Uterus (tissue), 4 donors: ENCODE data around the gene TBC1D14. TPM values are rescaled to one million over a fixed set of nuclear protein-coding genes. Genes with fewer than 3 reads are reported as not detected.

Experiments used
- DNase-seq, 2 donors: peaks; one replicate each; pipeline ENCODE4 v3.0.0-alpha.2; 2019 to 2020
- H3K27ac ChIP-seq, 2 donors: fragments of 200-600 bp; sonication (generic); 1 replicate in 1 of 2; 2 replicates in 1 of 2; pipeline ENCODE4 v1.5.1; 2016 to 2018
- H3K27me3 ChIP-seq, 2 donors: fragments of 200-600 bp; sonication (generic); one replicate each; pipeline ENCODE4 v1.5.1; 2018 to 2019; ENCODE audit warnings: control low read depth in 1 of 2
- H3K36me3 ChIP-seq, 2 donors: fragments of 200-600 bp; sonication (generic); one replicate each; pipeline ENCODE4 v1.5.1; 2019; ENCODE audit warnings: control low read depth in 1 of 2
- H3K4me1 ChIP-seq, 2 donors: fragments of 200-600 bp; sonication (generic); one replicate each; pipeline ENCODE4 v1.5.1; 2018 to 2019; ENCODE audit warnings: control low read depth in 1 of 2
- H3K4me3 ChIP-seq, 2 donors: fragments of 200-600 bp; sonication (generic); 1 replicate in 1 of 2; 2 replicates in 1 of 2; pipeline ENCODE4 v1.5.1; 2018 to 2019; ENCODE audit warnings: mild to moderate bottlenecking in 1 of 2
- H3K9me3 ChIP-seq, 2 donors: fragments of 200-600 bp; sonication (generic); one replicate each; pipeline ENCODE4 v1.5.1; 2019; ENCODE audit warnings: control low read depth in 1 of 2
- CTCF ChIP-seq, 4 experiments: fragments of 200-600 bp in 2 of 4; fragments of 450-650 bp in 2 of 4; sonication (generic) in 2 of 4; IDR thresholded peaks; one replicate each; pipeline ENCODE4 v1.5.1; 2016 to 2019; ENCODE audit warnings: antibody characterized with exemption in 4 of 4, mild to moderate bottlenecking in 2 of 4, moderate library complexity in 1 of 4
- POLR2A ChIP-seq, 2 donors: fragments of 450-650 bp; IDR thresholded peaks; one replicate each; pipeline ENCODE4 v1.6.1; 2016; ENCODE audit warnings: antibody characterized with exemption in 2 of 2, mild to moderate bottlenecking in 1 of 2, moderate library complexity in 1 of 2
- intact Hi-C: fragments of 100-400 bp; cut with DNase I; formaldehyde crosslinking; loops from one replicate; pipeline ENCODE4 v1.15.1; 2023; ENCODE audit warnings: low total_unique reads
- total RNA-seq, 4 donors: library from RNA; depleted of rRNA in 3 of 4; stranded (reverse); fragments of >200 nt in 3 of 4; gene quantifications; one replicate each; pipeline versions ENCODE4 v1.1.0 to v1.2.4, GENCODE V29; 2014 to 2023
- donor health status: DM: yes; HTN: yes; CAD: no.

TBC1D14 gene
- total RNA-seq, 4 donors from 2014 or later: 16.9 to 61.2 (median 28.1) TPM

- Histone ChIP-seq H3K27me3 (no peaks in the 10 kb centered on the region), H3K9me3 (no peaks in the 10 kb centered on the region), H3K4me1 (peaks cover 9 to 10% of the 10 kb centered on the region in 2 donors), H3K27ac (peak overlapping the region; percentile 88 to 93), H3K4me3 (peak overlapping the region; percentile 60 to 82), H3K36me3 (no peaks in the 10 kb centered on the region)
- DNase-seq: peak; percentile 94 to 95
- peak; percentile 66 to 78 for TF ChIP-seq POLR2A (IDR thresholded peaks at IDR 0.05)
- peak in 2 of 4 experiments; percentile 6 to 7 for TF ChIP-seq CTCF (IDR thresholded peaks at IDR 0.05)
- intact Hi-C loops: loop anchor here (5.0 to 10.0 kb wide), 2 partner anchors 88 to 280 kb away; partner anchors contain the start of gene MRFAP1L1
These were observed 77.4 kb downstream of the TBC1D14 start for GRCh38 chr4:6986781-6987587.

- intact Hi-C loops: loop anchor here (5.0 to 10.0 kb wide), 2 partner anchors 87 to 280 kb away; partner anchors contain the start of gene MRFAP1L1
- Histone ChIP-seq H3K9me3 (no peaks in the 10 kb centered on the region), H3K27me3 (no peaks in the 10 kb centered on the region), H3K27ac (peak overlapping the region; percentile 69 to 88), H3K4me1 (peaks cover 9 to 10% of the 10 kb centered on the region in 2 donors), H3K36me3 (no peaks in the 10 kb centered on the region), H3K4me3 (peak overlapping the region; percentile 60 to 82)
- no peak for DNase-seq
- TF ChIP-seq POLR2A (IDR thresholded peaks at IDR 0.05) (no peak), CTCF (IDR thresholded peaks at IDR 0.05) (no peak)
These were observed 77.9 kb downstream of the TBC1D14 start for GRCh38 chr4:6987588-6987961.

GRCh38 chr4:6988016-6988715 lies 78.5 kb downstream of the TBC1D14 start:
- intact Hi-C loops: loop anchor here (5.0 to 10.0 kb wide), 2 partner anchors 87 to 281 kb away; partner anchors contain the start of gene MRFAP1L1
- Histone ChIP-seq H3K4me1 (peaks cover 9 to 10% of the 10 kb centered on the region in 2 donors), H3K36me3 (no peaks in the 10 kb centered on the region), H3K4me3 (peak overlapping the region; percentile 60 to 82), H3K9me3 (no peaks in the 10 kb centered on the region), H3K27me3 (no peaks in the 10 kb centered on the region), H3K27ac (peak overlapping the region; percentile 69 to 88)
- no peak for TF ChIP-seq CTCF (IDR thresholded peaks at IDR 0.05)
- no peak for TF ChIP-seq POLR2A (IDR thresholded peaks at IDR 0.05)
- no peak for DNase-seq

GRCh38 chr4:6989331-6989923 lies 79.8 kb downstream of the TBC1D14 start:
- Histone ChIP-seq H3K4me1 (peaks cover 9 to 10% of the 10 kb centered on the region in 2 donors), H3K27me3 (no peaks in the 10 kb centered on the region), H3K9me3 (no peaks in the 10 kb centered on the region), H3K36me3 (no peaks in the 10 kb centered on the region), H3K27ac (no peak overlapping the region), H3K4me3 (no peak overlapping the region)
- no peak for DNase-seq
- no peak for TF ChIP-seq CTCF (IDR thresholded peaks at IDR 0.05)
- TF ChIP-seq POLR2A (IDR thresholded peaks at IDR 0.05): no peak
- intact Hi-C loops: loop anchor here (5.0 to 10.0 kb wide), 2 partner anchors 85 to 282 kb away; partner anchors contain the start of gene MRFAP1L1
